ENCODE results near the gene ARID4A. TPM values are rescaled to one million over a fixed set of nuclear protein-coding genes. Genes with fewer than 3 reads are reported as not detected.
A peak's percentile ranks its signal among the peaks of the same experiment; 100 is the strongest.

The ARID4A gene
- total and polyA plus RNA-seq, 4 donors = 7.3 to 49.3 (median 15.2) TPM

DNA sequence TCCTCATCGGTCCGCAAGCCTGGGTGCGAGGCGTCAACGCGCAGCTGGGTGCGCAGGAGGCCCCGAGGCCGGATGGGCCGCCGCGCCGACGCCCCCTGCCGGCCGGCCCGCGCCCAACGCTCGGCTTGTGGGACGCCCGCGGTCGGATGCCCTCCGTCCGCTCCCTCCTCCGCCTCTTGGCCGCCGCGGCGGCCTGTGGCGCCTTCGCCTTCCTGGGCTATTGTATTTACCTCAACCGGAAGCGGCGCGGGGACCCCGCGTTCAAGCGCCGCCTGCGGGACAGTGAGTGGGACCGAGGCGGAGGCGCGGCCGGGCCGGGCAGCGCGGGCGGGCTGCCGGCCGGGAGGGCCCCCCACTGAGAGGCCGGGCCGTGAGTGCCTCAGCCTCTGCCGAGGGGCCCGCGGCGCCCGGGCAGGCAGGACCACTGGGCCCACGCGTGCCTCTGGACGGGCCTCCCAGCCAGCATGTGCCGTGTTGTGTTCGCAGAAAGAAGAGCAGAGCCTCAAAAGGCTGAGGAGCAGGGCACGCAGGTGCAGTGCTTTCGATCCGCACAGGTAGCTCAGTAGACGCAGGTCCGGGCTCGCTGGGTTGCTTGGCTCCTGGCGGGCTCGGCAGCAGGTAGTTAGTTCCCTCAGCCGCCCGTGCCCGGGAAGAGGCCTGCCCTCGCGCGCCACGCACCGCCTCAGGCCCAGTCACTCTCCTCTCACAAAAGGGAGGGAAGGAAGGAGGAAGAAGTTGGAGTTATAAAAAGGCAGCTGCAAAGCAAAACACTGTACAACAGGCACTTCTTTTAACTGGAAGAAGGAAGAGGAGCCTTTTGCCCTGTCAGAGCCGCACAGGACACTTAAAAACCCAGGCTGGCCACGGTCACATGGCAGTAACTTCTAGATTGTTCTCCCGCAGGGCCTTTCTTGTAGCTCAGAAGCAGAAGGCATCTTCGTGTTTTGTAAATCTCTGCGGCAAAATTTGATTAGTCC, 97.7 kb downstream of the ARID4A start, which contains the start of gene TOMM20L:
Gene TOMM20L, plus strand, starts transcription at position 119 of the 977 bp plus-strand sequence. Its CDS starts 28 bp downstream, at position 147.
- peak within 1 kb of the TSS; percentile 66 to 76 for H3K27ac ChIP-seq (ENCODE audit: low read depth in 1 of 2, low read length in 1 of 2)
- peak within 1 kb of the TSS; percentile 39 for H3K4me3 ChIP-seq
- peak within 1 kb of the TSS; percentile 12 to 79 for H3K9ac ChIP-seq (ENCODE audit: insufficient read depth in 1 of 2, low read length in 2 of 2)
- no peaks in the 10 kb centered on the region for H3K27me3 ChIP-seq (ENCODE audit: control insufficient read depth in 3 of 3, insufficient read depth in 3 of 3, low read length in 2 of 3)
- ATAC-seq (ENCODE audit: insufficient read depth, low FRiP score) (peak; percentile 93), DNase-seq (peak; percentile 81 to 85 (median 83))
- H3K9me3 ChIP-seq (ENCODE audit: control insufficient read depth in 4 of 4, insufficient read depth in 3 of 4, low read length in 3 of 4) = no peaks in the 10 kb centered on the region
- peaks cover 0 to 8% (median 3%) of the 10 kb centered on the region in 5 donors for H3K4me1 ChIP-seq (ENCODE audit: control insufficient read depth in 5 of 5, insufficient read depth in 5 of 5, low read length in 5 of 5)
- TF ChIP-seq, protein P1, sequence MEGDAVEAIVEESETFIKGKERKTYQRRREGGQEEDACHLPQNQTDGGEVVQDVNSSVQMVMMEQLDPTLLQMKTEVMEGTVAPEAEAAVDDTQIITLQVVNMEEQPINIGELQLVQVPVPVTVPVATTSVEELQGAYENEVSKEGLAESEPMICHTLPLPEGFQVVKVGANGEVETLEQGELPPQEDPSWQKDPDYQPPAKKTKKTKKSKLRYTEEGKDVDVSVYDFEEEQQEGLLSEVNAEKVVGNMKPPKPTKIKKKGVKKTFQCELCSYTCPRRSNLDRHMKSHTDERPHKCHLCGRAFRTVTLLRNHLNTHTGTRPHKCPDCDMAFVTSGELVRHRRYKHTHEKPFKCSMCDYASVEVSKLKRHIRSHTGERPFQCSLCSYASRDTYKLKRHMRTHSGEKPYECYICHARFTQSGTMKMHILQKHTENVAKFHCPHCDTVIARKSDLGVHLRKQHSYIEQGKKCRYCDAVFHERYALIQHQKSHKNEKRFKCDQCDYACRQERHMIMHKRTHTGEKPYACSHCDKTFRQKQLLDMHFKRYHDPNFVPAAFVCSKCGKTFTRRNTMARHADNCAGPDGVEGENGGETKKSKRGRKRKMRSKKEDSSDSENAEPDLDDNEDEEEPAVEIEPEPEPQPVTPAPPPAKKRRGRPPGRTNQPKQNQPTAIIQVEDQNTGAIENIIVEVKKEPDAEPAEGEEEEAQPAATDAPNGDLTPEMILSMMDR (IDR thresholded peaks at IDR 0.05; ENCODE audit: control extremely low read depth, extremely low read depth) = peak; percentile 65
- WGBS, 2 donors = 9% methylated on average over 68 to 86 of the region's 86 CpGs
- H3K36me3 ChIP-seq (ENCODE audit: control insufficient read depth in 4 of 4, insufficient read depth in 4 of 4, low read length in 4 of 4) = no peaks in the 10 kb centered on the region

DNA sequence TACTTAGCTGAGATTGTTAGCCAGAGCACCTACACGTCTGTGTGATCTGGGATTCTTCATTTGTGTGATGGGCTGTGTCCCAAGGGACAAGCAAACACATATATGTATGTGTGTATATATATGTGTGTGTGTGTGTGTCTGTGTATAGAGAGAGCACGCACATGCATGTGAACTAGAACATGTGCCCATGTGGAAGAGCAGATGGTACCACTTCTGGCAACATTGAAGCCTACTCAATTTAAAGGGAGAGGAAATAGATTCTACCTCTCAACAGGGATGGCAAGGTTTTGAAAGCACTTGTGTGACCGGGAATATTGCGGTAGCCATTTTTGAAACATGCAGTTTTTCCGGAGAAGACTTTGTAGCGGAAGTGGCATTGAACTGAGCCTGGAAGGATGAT, 98.8 kb downstream of the ARID4A start:
- TF ChIP-seq, protein P1 (IDR thresholded peaks at IDR 0.05; ENCODE audit: control extremely low read depth, extremely low read depth) = no peak
- no peak for ATAC-seq (ENCODE audit: insufficient read depth, low FRiP score)
- Histone ChIP-seq H3K36me3 (ENCODE audit: control insufficient read depth in 4 of 4, insufficient read depth in 4 of 4, low read length in 4 of 4) (no peaks in the 10 kb centered on the region), H3K27ac (ENCODE audit: low read depth in 1 of 2, low read length in 1 of 2) (no peak overlapping the region), H3K9me3 (ENCODE audit: control insufficient read depth in 4 of 4, insufficient read depth in 3 of 4, low read length in 3 of 4) (no peaks in the 10 kb centered on the region), H3K4me1 (ENCODE audit: control insufficient read depth in 5 of 5, insufficient read depth in 5 of 5, low read length in 5 of 5) (peaks cover 0 to 8% (median 3%) of the 10 kb centered on the region in 5 donors), H3K27me3 (ENCODE audit: control insufficient read depth in 3 of 3, insufficient read depth in 3 of 3, low read length in 2 of 3) (no peaks in the 10 kb centered on the region), H3K9ac (ENCODE audit: insufficient read depth in 1 of 2, low read length in 2 of 2) (no peak overlapping the region), H3K4me3 (no peak overlapping the region)
- DNase-seq = no peak
- WGBS, 2 donors = 96% methylated on average over 6 of the region's 6 CpGs

DNA sequence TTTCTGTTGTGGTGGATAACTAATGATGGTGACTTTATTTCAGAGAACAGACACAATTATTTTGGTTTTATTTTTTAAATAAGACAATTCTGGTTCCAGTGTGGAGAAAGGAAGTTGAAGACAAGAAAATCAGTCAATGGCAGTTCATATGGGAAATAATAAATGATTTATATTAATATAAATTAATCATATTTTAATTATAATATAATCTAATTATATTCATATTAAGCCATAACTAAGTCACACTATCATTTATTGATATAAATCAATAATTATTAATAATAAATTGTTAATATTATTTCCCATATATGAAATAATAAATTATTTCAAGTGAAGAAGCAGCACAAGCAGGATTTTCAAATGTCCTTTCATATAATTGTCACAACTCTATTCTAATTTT, 100.1 kb downstream of the ARID4A start:
- Histone ChIP-seq H3K9ac (ENCODE audit: insufficient read depth in 1 of 2, low read length in 2 of 2) (no peak overlapping the region), H3K9me3 (ENCODE audit: control insufficient read depth in 4 of 4, insufficient read depth in 3 of 4, low read length in 3 of 4) (no peaks in the 10 kb centered on the region), H3K4me3 (no peak overlapping the region), H3K27ac (ENCODE audit: low read depth in 1 of 2, low read length in 1 of 2) (no peak overlapping the region), H3K4me1 (ENCODE audit: control insufficient read depth in 5 of 5, insufficient read depth in 5 of 5, low read length in 5 of 5) (peaks cover 0 to 8% (median 3%) of the 10 kb centered on the region in 5 donors), H3K27me3 (ENCODE audit: control insufficient read depth in 3 of 3, insufficient read depth in 3 of 3, low read length in 2 of 3) (no peaks in the 10 kb centered on the region), H3K36me3 (ENCODE audit: control insufficient read depth in 4 of 4, insufficient read depth in 4 of 4, low read length in 4 of 4) (no peaks in the 10 kb centered on the region)
- ATAC-seq (ENCODE audit: insufficient read depth, low FRiP score) (no peak), DNase-seq (no peak)
- TF ChIP-seq, protein P1 (IDR thresholded peaks at IDR 0.05; ENCODE audit: control extremely low read depth, extremely low read depth) = no peak

Data from lung (tissue), 12 donors.